Measurements from ENCODE around the gene ERCC8.
"Not testable (repeated sequence)": the region's sequence is repeated elsewhere in the genome, so short reads cannot be mapped to it uniquely, and the experiment has no call there.

Gene ERCC8, protein sequence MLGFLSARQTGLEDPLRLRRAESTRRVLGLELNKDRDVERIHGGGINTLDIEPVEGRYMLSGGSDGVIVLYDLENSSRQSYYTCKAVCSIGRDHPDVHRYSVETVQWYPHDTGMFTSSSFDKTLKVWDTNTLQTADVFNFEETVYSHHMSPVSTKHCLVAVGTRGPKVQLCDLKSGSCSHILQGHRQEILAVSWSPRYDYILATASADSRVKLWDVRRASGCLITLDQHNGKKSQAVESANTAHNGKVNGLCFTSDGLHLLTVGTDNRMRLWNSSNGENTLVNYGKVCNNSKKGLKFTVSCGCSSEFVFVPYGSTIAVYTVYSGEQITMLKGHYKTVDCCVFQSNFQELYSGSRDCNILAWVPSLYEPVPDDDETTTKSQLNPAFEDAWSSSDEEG

DNA sequence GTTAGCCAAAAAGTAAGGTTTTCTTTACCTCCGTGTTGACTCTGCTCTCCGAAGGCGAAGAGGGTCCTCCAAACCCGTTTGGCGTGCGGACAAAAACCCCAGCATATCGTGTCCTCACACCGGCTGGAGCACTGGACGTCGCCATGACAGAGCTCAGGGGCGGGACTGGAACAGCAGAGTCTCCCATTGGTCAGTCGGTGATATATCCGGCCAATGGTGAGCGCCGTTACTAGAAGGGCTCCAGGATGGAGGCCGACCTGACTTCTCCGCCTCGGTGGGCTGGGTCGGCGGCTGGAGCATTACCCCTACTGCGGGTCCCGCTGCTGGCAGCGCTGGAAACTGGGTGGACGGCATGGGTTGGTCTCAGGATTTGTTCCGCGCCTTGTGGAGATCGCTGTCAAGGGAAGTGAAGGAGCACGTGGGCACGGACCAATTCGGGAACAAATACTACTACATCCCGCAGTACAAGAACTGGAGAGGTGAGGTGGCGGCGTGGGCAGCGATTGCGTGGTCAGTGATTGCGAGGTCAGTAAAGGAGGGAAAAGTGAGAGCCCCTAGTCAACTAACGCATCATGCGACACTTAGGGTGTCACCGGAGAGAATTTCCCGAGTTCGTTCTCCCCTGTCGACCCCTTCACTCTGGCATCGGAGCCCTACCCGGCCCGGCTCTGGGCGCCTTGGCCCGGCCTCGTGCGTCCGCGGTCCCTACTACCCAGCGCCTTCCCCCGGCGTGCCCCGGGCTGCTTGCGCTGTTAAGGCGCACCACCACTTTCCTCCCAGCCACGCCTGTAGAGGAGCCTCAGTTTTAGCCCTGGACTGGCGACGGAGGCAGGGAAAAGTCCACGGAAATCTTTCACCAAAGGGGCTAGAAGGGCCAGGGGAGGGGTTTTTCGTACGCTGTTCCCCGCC is at the start of gene ERCC8, which contains the start of gene NDUFAF2:
Gene ERCC8 (minus strand): TSS at position 167 of the 909 bp plus-strand sequence. CDS start 62 bp downstream, at position 105.
Gene NDUFAF2 (plus strand): TSS at position 302 of the 909 bp plus-strand sequence. CDS start 51 bp downstream, at position 353.
- peak; percentile 91 for DNase-seq (ENCODE audit: low spot score)

DNA sequence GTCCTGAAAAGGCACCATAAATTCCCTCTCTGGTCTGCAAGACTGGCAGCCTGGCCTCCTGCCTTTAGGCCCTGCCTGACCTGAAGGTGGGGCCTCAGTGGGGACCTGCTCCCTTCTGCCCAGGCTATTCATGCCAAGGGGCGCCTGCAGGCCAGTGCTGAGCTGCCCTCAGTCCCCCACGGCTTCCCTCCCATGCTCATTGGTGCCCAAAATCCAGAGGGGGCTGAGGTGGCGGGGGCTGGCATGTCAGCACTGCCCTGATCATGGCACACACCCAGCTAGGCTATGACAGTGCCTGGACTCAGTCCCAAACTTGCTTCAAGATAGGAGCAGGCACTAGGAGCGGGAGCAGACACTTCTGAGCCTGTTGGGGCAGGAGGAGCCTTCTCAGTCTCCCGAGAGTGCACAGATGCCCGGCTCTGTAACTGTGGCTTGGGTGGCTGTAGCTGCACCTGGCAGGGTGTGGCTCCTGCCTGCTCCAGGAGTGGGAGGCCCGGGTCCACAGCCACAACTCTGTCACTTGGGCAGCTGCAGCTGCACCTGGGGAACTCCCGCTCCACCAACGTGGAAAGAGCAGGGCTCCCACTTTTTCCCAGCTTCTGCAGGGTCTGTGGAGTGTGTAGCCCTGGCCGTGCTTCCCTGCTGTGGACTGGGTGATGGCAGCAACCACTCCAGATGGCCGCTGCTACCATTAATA is 49.2 kb upstream of the ERCC8 start:
- no peak for DNase-seq (ENCODE audit: low spot score)

DNA sequence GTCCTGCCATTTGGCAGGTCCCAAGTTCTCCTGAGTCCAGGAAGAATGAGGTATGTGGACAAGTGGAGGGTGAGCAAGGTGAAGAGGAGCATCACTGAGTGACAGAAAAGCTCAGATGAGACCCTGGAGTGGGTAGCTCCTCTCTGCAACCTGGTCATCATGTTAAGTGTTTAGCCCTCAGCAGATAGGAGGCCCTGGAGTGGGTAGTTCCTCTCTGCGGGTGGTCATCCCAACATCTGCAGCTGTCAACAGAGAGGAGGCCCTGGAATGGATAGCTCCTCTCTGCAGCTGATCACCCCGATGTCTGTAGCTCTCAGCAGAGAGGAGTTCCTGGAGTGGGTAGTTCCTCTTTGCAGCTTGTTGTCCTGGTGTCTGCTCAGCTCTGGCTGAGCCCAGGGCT is 48.6 kb upstream of the ERCC8 start:
- DNase-seq (ENCODE audit: low spot score): no peak

DNA sequence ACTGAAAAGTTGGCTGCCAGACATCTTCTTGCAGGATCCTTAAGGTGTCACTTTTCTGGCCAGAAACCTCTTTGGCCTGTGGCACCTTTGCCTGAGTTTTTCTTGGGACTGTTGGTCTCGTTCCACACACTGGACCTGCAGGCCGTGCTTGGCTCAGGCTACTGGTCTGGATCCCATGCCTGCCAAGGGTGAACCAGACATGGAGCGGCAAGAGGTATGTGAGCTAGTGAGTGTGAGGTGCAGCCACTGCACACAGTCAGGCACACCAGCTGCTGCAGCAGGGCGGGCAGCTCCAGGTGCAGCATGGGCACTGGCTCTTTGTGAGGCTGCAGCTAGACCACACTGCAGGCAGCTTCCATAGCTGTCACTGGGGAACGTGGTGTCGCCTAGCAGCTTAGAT is 48.0 kb upstream of the ERCC8 start:
- DNase-seq (ENCODE audit: low spot score): no peak

DNA sequence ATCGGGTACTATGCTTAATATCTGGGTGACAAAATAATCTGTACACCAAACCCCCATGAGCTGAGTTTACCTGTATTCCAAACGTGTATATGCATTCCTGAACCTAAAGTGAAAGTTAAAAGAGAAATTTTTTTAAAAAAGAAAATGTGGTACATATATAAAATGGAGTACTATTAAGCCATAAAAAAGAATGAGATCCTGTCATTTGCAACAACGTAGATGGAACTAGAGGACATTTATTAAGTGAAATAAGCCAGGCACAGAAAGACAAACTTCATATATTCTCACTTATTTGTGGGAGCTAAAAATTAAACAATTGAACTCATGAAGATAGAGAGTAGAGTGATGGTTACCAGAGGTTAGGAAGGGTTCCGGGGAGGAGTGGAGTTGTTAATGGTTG is 44.9 kb upstream of the ERCC8 start:
- DNase-seq (ENCODE audit: low spot score): no peak

DNA sequence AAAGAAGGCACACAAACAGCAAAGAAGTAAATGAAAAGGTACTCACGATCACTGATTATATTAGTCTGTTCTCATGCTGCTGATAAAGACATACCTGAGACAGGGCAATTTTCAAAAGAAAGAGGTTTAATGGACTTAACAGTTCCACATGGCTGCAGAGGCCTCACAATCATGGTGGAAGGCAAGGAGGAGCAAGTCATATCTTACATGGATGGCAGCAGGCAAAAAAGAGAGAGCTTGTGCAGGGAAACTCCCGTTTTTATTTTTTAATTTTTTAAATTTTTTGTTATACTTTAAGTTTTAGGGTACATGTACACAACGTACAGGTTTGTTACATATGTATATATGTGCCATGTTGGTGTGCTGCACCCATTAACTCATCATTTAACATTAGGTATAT is 37.3 kb upstream of the ERCC8 start:
- not testable (repeated sequence) for DNase-seq (ENCODE audit: low spot score)

DNA sequence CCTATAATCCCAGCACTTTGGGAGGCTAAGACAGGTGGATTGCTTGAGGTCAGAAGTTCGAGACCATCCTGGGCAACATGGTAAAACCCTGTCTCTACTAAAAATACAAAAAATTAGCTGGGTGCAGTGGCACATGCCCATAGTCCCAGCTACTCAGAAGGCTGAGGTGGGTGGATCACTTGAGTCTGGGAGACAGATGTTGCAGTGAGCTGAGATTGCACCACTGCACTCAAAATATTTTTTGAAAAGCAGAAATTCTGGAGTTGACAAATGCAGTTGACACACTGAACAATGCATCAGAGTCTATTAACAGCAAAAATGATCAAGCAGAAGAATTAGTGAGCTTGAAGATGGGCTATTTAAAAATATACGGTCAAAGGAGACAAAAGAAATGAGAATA is 35.6 kb upstream of the ERCC8 start:
- DNase-seq (ENCODE audit: low spot score): no peak

DNA sequence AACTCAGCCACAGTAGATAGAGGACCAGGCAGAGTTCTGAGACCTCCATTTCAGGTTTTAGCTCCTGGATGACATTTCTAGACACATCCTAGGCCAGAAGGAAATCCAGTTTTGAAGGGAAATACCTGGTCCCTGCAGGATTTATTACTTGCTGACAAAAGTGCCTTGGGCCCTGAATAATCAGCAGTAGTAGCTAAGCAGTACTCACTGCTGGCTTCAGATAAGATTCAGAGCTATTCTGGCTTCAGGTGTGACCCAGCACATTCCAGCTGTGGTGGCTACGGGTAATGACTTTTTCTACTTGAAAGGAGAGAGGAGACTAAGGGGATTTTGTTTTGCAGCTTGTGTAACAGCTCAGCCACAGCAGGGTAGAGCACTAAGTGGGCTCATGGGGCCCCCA is 34.1 kb upstream of the ERCC8 start:
- DNase-seq (ENCODE audit: low spot score): no peak

DNA sequence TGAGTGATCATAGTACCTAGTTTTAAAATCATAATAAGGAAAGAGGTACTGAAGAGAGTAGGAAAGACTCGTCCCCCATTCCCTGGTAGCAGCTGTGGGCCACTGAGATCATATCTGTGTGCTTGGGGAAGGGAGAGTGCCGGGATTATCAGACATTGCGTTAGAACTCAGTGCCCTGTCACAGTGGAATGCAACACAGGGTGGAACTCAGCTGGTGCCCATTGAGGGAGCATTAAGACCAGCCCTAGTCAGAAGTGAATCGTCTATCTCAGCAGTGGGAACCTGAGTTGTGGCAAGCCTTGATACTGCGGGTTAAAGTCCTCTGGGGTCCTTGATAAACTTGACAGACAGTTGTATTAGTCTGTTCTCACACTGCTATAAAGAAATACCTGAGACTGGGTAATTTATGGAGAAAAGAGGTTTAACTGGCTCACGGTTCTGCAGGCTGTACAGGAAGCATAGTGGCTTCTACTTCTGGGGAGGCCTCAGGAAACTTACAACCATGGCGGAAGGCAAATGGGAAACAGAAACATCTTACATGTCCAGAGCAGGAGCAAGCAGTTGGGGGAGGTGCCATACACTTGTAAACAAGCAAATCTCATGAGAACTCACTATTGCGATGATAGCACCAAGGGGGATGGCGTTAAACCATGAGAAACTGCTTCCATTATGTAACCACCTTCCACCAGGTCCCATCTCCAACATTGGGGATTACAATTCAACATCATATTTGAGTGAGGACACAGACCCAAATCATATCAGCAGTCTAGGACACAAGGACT is 33.3 kb upstream of the ERCC8 start:
- DNase-seq (ENCODE audit: low spot score): no peak

DNA sequence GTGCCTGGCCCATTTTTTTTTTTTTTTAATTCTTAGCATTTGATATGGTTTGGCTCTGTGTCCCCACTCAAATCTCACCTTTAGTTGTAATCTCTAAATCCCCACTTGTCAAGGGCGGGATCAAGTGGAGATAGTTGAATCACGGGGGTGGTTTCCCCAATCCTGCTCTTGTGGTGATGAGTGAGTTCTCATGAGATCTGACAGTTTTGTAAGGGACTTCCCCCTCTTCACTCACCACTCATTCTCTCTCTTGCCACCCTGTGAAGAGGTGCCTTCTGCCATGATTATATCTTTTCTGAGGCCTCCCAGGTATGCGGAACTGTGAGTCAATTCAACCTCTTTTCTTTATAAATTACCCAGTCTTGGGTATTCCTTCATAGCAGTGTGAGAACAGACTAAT is 27.4 kb upstream of the ERCC8 start:
- no peak for DNase-seq (ENCODE audit: low spot score)

DNA sequence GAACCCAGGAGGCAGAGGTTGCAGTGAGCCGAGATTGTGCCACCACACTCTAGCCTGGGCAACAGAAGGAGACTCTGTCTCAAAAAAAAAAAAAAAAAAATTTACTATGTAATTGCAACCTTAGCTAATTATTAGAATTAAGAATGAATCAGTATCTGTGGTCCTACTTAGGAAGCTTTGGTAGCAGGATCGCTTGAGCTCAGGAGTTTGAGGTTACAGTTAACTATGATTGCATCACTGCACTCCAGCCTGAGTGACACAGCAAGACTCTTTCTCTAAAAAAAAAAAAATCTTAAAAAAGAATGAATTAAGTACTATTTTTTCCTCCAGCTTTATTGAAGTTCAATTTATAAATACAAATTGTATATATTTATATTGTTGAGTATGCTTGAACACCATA is 16.8 kb upstream of the ERCC8 start:
- no peak for DNase-seq (ENCODE audit: low spot score)

DNA sequence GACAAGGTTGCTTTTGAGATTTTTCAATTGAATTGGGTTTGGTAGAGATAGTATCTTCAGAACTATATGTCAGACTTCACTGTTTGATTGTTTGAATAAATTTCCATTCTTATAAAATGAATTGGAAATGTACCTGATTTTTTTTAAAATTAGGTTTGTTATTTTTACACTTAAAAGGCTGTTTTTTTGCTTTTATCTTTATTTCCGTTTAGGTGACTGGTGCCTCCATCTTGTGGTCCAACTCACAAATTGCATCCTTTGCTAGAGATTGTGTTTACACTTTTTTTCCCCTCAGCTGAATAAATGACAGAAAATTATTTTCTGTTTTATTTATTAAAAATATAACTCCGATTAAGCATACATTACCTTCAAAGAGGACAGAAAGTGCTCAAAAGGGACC is 15.7 kb upstream of the ERCC8 start:
- DNase-seq (ENCODE audit: low spot score): peak; percentile 21

DNA sequence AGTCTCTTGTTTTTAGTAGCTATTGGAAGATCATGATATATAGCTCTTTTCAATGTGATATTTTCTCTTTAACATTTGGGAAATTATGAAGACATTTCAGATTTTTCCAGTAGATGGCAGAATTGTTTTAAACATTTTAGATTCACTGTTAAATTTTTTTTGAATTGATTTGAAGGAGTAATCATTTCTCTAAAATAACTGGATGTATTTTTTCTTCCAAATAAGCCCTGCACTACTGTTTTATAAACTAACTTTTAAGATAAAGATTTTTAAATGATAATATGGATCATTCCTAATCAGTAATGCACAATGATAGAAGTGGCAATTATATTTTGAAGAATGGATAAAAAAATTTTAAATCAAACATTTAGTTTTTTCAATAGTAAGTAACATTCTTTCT is 14.3 kb upstream of the ERCC8 start:
- peak; percentile 32 for DNase-seq (ENCODE audit: low spot score)

DNA sequence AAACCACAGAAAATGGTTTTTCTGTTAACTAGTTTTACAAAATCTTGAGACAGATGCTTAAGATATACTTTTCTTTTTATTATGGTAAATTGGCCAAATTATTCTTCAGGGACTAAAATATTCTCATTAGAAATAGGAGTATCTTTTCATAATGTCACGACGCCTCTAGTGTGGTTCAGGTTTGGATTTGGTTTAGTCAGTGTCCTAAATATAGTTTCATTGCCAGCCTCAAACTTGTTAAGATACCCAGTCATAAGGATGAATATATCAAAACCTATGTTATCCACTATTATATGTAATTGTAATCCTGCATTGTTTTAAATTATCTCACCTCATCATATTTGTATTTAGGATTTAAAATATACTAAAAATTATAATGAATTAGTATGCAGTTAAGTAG is 13.8 kb upstream of the ERCC8 start:
- no peak for DNase-seq (ENCODE audit: low spot score)

DNA sequence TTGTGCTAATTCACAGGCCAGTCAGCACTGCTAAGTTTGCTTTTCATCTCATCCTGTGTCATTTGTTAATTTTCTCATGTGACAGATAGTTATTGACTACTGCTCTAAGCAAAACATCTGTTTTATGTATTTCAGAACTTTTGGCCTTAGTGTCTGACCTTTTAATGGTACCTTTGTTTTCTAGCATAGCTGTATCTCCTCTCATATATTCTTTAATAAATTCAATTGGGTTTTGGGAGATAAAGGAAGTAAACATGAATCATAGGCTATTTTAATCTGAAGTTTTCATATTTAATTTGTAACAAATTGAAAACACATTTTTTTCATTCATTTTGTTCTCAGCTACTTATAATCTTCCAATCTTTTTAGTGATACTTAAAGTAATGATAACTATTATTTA is 13.2 kb upstream of the ERCC8 start:
- DNase-seq (ENCODE audit: low spot score): no peak

DNA sequence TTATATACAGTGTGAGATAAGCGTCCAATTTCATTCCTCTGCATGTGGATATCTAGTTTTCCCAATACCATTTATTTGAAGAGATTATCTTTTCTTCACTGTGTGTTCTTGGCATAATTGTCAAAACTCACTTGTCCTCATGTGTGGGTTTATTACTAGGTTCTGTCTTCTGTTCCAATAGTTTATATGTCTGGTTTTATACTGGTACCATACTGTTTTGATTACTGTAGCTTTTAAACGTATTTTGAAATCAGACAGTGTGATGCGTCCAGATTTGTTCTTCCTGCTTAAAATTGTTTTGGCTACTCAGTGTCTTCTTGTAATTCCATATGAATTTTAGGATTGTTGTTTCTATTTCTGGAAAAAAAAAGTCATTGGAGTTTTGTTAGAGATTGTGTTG is 10.4 kb upstream of the ERCC8 start:
- DNase-seq (ENCODE audit: low spot score): no peak

DNA sequence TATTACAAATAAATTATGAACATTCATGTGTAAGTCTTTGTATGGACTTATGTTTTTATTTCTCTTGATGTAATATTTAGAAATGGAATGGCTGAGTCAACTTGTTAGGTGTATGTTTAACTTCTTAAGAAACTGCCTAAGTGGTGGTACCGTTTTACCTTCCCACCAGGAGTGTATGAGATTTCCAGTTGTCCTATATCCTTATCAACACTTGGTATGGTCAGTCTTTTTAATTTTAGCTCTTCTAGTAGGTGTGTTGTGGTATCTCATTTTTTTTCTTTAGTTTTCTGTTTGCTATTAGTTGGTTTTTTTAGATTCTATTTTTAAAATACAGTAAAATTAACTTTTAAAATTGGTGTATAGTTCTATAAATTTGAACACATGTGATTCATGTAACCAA is 3.9 kb upstream of the ERCC8 start:
- DNase-seq (ENCODE audit: low spot score): no peak

DNA sequence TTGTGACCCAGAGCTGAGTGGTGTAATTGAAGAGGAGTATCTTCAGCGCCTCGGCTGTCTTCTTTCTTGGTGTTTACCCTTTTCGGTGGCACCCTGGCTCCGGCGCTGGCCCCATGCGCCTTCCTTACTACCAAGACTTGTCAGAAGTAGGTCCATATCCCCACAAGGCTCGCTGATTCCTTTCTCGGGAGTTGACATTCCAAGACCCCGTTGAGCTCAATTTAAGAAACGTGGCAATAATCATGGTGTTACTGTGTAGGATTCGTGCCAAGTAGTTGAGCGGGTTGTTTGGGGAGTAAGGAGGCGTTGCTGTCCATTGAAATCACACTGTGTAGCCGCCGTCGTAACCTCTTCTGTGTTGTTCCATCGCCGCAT is 930 bp upstream of the ERCC8 start:
- DNase-seq (ENCODE audit: low spot score): peak; percentile 38

DNA sequence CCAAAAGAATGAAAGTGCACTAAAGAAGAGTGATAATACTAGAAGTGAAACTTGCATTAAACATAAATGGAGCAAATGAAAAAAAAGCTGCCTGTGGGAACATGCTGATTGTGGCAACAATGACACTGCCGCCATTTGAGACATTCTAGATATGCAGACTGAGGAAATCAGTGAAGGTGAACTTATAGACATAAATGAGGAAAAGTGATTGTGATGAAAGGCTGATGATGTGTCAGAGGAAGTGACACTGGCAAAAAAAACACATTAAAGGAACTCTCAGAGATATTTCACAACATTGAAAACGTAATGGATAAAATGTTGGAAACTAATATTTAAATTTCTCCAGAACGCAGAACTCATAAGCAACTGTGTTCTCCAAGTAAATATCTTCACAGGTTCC is 1.2 kb downstream of the ERCC8 start:
- DNase-seq (ENCODE audit: low spot score): no peak

DNA sequence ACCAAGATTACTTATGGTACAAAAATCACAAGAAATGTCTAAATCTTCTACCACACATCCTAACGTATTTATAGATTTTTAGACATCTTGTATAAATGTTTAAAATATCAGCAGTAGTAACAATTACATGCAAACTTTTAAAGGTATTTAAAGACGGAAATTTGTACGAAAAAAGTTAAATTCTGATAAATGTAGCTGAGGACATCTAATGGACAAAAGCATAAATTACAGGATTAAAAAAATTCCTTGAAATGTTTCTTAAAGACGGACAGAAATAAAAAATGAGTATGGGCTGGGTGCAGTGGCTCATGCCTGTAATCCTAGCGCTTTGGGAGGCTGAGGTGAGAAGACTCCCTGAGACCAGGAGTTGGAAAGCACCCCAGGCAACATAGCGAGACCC is 15.8 kb downstream of the ERCC8 start:
- no peak for DNase-seq (ENCODE audit: low spot score)

DNA sequence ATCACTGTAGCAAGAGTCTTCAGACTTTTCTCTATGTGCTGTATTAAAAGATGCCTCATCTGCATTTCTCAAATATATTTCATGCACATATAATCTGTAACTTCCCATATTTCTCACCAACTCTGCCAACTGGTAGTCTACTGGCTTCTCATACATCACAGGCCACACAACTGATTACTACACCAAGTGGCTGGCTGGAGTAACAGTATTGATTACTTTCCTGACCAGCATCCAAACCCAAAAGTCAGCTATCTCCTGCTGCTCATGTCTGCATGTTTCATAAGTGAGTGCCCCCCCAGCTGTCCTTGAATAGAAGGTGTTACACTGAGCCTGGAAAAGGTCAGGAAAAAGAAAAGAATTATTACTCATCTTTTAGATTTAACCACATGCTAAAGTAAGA is 17.4 kb downstream of the ERCC8 start:
- no peak for DNase-seq (ENCODE audit: low spot score)

DNA sequence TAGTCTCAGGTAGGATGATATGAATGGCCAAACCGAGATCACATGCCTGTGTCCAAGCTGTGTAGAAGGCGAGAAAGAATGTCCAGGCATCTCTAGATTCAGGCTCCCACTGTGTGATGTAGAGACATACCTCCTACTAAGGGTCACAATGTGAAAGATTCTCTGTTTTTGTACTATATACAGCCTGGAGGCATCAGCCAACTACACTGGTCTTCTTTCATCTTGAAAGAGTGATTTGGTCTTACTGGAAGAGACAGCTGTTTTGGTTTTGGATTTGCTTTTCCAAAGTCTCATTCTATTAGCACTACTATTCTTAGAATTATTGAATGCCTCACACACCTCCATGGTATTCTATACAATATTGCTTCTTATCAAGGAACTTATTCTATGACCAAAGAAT is 26.4 kb downstream of the ERCC8 start:
- no peak for DNase-seq (ENCODE audit: low spot score)

Data from kidney capillary endothelial cell (primary cell).